ENCODE data around the gene CHRND.

- TF ChIP-seq CTCF (IDR thresholded peaks at IDR 0.05) (no peak), FOXJ3 (CRISPR knock-in tag; IDR thresholded peaks at IDR 0.05; ENCODE audit: borderline replicate concordance) (no peak), ZBTB43 (CRISPR knock-in tag; IDR thresholded peaks at IDR 0.05) (no peak), NR3C1 (CRISPR knock-in tag; conservative IDR thresholded peaks at IDR 0.05; ENCODE audit: low read depth) (no peak), MAX (CRISPR knock-in tag; IDR thresholded peaks at IDR 0.05) (no peak), HMGA2 (CRISPR knock-in tag; IDR thresholded peaks at IDR 0.05) (no peak), ELF4 (CRISPR knock-in tag; IDR thresholded peaks at IDR 0.05; ENCODE audit: low read depth) (no peak), SP1 (CRISPR knock-in tag; conservative IDR thresholded peaks at IDR 0.05) (no peak)
- TF ChIP-seq, protein P1, sequence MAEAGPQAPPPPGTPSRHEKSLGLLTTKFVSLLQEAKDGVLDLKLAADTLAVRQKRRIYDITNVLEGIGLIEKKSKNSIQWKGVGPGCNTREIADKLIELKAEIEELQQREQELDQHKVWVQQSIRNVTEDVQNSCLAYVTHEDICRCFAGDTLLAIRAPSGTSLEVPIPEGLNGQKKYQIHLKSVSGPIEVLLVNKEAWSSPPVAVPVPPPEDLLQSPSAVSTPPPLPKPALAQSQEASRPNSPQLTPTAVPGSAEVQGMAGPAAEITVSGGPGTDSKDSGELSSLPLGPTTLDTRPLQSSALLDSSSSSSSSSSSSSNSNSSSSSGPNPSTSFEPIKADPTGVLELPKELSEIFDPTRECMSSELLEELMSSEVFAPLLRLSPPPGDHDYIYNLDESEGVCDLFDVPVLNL (CRISPR knock-in tag; IDR thresholded peaks at IDR 0.05; ENCODE audit: borderline replicate concordance, low read depth): no peak
- TF ChIP-seq, protein P2, sequence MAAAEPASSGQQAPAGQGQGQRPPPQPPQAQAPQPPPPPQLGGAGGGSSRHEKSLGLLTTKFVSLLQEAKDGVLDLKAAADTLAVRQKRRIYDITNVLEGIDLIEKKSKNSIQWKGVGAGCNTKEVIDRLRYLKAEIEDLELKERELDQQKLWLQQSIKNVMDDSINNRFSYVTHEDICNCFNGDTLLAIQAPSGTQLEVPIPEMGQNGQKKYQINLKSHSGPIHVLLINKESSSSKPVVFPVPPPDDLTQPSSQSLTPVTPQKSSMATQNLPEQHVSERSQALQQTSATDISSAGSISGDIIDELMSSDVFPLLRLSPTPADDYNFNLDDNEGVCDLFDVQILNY (CRISPR knock-in tag; IDR thresholded peaks at IDR 0.05): no peak
Measured at GRCh38 chr2:232542715-232543467, 16.9 kb downstream of the CHRND start.
